DOHH2 (cell line): ENCODE measurements around the gene RAB43.

Experiments
- CTCF ChIP-seq: fragments of 200-600 bp; sonication (generic); IDR thresholded peaks from one replicate; pipeline ENCODE4 v1.5.1; 2014; ENCODE audit warnings: antibody characterized with exemption, mild to moderate bottlenecking, low read depth, low read length; ENCODE audit not compliant: poor library complexity, severe bottlenecking
- EZH2phosphoT487 ChIP-seq: fragments of 200-600 bp; sonication (generic); IDR thresholded peaks from 2 replicates; pipeline ENCODE4 v1.6.1; 2017; ENCODE audit warnings: borderline replicate concordance, mild to moderate bottlenecking, antibody characterized with exemption, low read length, moderate library complexity, mixed read lengths

- no peak for TF ChIP-seq CTCF
- TF ChIP-seq EZH2phosphoT487: no peak
Observed at GRCh38 chr3:129116482-129116946, 5.1 kb downstream of the RAB43 start.
